MCF 10A (cell line): ENCODE data around the gene CSF3. TPM values are rescaled to one million over a fixed set of nuclear protein-coding genes. Genes with fewer than 3 reads are reported as not detected.

Source experiments
- BruUV-seq: library from RNA; stranded (reverse); fragments of 400-500 nt; replicated peaks from 2 replicates; lab custom pipeline; 2021; lab: Mats Ljungman, UMichigan
- CTCF ChIA-PET: fragments of 300-600 bp; sonication (Branson Sonifier 250); formaldehyde crosslinking; extraction: SDS; loops from one replicate; lab custom pipeline; 2021; ENCODE audit warnings: antibody characterized with exemption, inconsistent platforms; lab: Yijun Ruan, JAX
- POLR2A ChIA-PET: fragments of 300-600, 350-650 bp; sonication (Branson Sonifier 250); formaldehyde crosslinking; extraction: SDS; loops from one replicate; lab custom pipeline; 2020; ENCODE audit warnings: antibody characterized with exemption, inconsistent platforms; lab: Yijun Ruan, JAX
- DNase-seq: peaks from one replicate; pipeline ENCODE4 v3.0.0-alpha.2; 2018; ENCODE audit not compliant: unreplicated experiment
- H3K27ac Mint-ChIP-seq: one replicate; pipeline ENCODE4 v1.8.0; 2022; ENCODE audit warnings: mild to moderate bottlenecking, low read depth, mixed read lengths; ENCODE audit not compliant: unreplicated experiment
- H3K27me3 Mint-ChIP-seq: one replicate; pipeline ENCODE4 v1.8.0; 2022; ENCODE audit warnings: mixed read lengths; ENCODE audit not compliant: insufficient read depth, unreplicated experiment
- H3K36me3 Mint-ChIP-seq: one replicate; pipeline ENCODE4 v1.8.0; 2022; ENCODE audit warnings: mild to moderate bottlenecking, moderate library complexity, mixed read lengths; ENCODE audit not compliant: insufficient read depth, unreplicated experiment
- H3K4me1 Mint-ChIP-seq: one replicate; pipeline ENCODE4 v1.8.0; 2022; ENCODE audit warnings: mixed read lengths; ENCODE audit not compliant: insufficient read depth, unreplicated experiment
- H3K4me3 Mint-ChIP-seq: one replicate; pipeline ENCODE4 v1.8.0; 2022; ENCODE audit warnings: mild to moderate bottlenecking, moderate library complexity, mixed read lengths; ENCODE audit not compliant: unreplicated experiment
- H3K9me3 Mint-ChIP-seq: one replicate; pipeline ENCODE4 v1.8.0; 2022; ENCODE audit warnings: mixed read lengths; ENCODE audit not compliant: unreplicated experiment
- intact Hi-C: fragments of 100-400 bp; cut with micrococcal nuclease; formaldehyde crosslinking; loops from 2 replicates; pipeline ENCODE4 v1.14.1; 2022
- total RNA-seq: library from RNA; stranded (reverse); gene quantifications from 2 replicates; pipeline ENCODE4 v1.2.3, GENCODE V29; 2022
- TF ChIP-seq, protein P1 (sequence below): fragments of 200-600 bp; IDR thresholded peaks from one replicate; pipeline ENCODE4 v1.8.0; 2022; ENCODE audit warnings: antibody characterized with exemption, mild to moderate bottlenecking; ENCODE audit not compliant: unreplicated experiment

Gene CSF3
- total RNA-seq, 1 experiment from 2014 or later = 17.1 TPM

DNA sequence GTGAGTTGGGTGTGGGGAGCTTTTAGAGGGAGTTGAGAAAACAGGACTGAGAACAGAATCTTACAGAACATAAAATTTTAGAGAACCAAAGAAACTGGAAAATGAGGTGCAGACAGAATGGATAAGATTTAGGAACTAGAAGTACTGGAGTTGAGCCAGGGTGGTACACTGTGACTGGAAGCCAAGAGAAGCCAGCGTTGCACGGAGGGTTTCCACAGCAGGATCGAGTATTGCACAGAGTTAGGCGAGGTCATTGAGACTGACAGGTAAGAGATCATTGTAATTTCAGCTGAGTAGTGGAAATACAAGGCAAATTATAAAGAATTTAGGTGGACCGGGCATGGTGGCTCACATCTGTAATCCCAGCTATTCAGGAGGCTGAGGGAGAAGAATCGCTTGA, 45.9 kb upstream of the CSF3 start:
- no peak for DNase-seq
- CTCF ChIA-PET = interaction anchor here (0.6 to 1.2 kb wide), 5 partner anchors 8 to 348 kb away, joined by 3 to 5 read pairs (median 3); no protein-coding TSS in a partner anchor
- H3K4me3 Mint-ChIP-seq = no peak overlapping the region
- no TSS peak for BruUV-seq
- H3K36me3 Mint-ChIP-seq = no peaks in the 10 kb centered on the region
- H3K4me1 Mint-ChIP-seq = peaks cover 6% of the 10 kb centered on the region
- no peaks in the 10 kb centered on the region for H3K9me3 Mint-ChIP-seq
- intact Hi-C loops = no loop called here
- POLR2A ChIA-PET = interaction anchor here (1.2 to 1.7 kb wide), 2 partner anchors 11 kb away, joined by 4 to 8 read pairs; partner anchors contain the start of gene PSMD3
- TF ChIP-seq, protein P1, sequence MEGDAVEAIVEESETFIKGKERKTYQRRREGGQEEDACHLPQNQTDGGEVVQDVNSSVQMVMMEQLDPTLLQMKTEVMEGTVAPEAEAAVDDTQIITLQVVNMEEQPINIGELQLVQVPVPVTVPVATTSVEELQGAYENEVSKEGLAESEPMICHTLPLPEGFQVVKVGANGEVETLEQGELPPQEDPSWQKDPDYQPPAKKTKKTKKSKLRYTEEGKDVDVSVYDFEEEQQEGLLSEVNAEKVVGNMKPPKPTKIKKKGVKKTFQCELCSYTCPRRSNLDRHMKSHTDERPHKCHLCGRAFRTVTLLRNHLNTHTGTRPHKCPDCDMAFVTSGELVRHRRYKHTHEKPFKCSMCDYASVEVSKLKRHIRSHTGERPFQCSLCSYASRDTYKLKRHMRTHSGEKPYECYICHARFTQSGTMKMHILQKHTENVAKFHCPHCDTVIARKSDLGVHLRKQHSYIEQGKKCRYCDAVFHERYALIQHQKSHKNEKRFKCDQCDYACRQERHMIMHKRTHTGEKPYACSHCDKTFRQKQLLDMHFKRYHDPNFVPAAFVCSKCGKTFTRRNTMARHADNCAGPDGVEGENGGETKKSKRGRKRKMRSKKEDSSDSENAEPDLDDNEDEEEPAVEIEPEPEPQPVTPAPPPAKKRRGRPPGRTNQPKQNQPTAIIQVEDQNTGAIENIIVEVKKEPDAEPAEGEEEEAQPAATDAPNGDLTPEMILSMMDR = no peak
- no peak overlapping the region for H3K27ac Mint-ChIP-seq
- peaks cover 45% of the 10 kb centered on the region for H3K27me3 Mint-ChIP-seq

DNA sequence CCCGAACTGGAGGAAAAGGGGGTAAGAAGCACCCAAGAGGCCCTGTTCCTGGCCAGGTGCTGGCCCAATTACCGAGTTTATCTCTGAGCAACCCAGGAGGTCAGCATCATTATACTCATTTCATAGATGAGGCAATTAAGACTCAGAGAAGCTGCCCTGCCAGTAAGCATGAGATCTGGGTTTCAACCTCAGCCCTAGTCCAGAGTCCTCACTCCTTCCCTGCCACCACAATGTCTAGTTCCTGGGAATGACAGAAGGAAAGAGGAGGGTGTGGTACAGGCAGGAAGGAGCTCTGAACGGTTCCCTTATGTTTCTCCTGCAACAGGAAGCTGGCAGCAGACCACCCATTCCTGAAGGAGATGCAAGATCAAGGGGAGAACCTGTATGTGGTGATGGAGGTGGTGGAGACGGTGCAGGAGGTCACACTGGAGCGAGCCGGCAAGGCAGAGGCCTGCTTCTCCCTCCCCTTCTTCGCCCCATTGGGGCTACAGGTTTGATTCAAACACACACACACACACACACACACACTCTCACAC, 45.0 kb upstream of the CSF3 start:
- no TSS peak for BruUV-seq
- TF ChIP-seq, protein P1 = no peak
- no peak overlapping the region for H3K4me3 Mint-ChIP-seq
- H3K27me3 Mint-ChIP-seq = peaks cover 45% of the 10 kb centered on the region
- H3K4me1 Mint-ChIP-seq = peaks cover 6% of the 10 kb centered on the region
- POLR2A ChIA-PET = no interaction called here
- H3K27ac Mint-ChIP-seq = no peak overlapping the region
- no peaks in the 10 kb centered on the region for H3K9me3 Mint-ChIP-seq
- CTCF ChIA-PET = interaction anchor here (0.6 to 1.4 kb wide), 2 partner anchors 10 to 38 kb away, joined by 3 to 4 read pairs; partner anchors contain the start of gene PSMD3
- intact Hi-C loops = no loop called here
- H3K36me3 Mint-ChIP-seq = no peaks in the 10 kb centered on the region
- DNase-seq = no peak

DNA sequence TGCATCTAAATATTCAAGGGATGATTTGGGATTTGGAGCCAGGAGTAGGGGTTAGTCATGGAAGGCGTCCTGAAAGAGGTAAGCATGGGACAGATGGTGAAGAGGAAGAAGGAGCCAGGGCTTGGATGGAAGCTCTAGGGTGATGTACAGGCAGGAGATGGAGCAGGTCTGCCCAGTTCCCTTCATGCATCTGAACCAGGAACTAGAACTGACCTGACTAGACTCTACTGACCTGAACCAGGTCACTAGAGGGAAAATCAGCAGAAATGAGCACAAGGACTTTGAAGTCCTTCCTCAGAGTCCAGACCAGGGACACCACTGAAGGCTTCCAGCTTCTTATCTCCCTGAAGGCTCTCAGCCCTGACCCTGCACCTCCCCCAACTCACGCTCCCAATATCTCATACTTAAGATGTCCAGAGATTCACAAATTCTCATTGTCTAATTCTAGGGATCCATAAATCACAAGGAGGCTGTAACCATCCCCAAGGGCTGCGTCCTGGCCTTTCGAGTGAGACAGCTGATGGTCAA, 44.1 kb upstream of the CSF3 start:
- BruUV-seq = no TSS peak
- Mint-ChIP-seq H3K27ac (no peak overlapping the region), H3K4me1 (peaks cover 6% of the 10 kb centered on the region), H3K4me3 (no peak overlapping the region), H3K36me3 (no peaks in the 10 kb centered on the region), H3K27me3 (peaks cover 45% of the 10 kb centered on the region), H3K9me3 (no peaks in the 10 kb centered on the region)
- intact Hi-C loops = no loop called here
- no peak for DNase-seq
- TF ChIP-seq, protein P1 = no peak
- CTCF ChIA-PET = interaction anchor here (1.4 kb wide), 1 partner anchor 9 kb away, joined by 4 read pairs; the partner anchor contains the start of gene PSMD3
- POLR2A ChIA-PET = interaction anchor here (1.7 kb wide), 1 partner anchor 25 kb away, joined by 3 read pairs; no protein-coding TSS in a partner anchor

DNA sequence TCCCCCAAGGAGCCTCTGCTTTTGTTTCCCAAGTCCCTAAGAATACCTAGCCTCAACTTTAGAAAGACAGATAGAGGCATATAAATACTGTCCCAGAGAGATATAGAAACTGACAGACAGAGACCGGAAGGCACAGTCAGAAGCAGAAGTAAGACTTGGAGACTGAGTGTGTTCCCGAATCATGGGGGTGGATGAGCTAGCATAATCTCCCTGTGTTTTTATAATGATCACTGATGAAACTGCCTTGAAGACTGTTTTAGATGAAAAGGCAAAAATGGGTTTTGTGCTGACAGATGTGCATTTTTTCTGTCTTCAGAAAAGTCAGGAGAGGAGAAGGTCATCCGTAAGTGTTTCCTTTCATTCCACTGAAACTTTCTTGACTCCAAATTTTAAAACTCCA, 43.0 kb upstream of the CSF3 start:
- ChIA-PET POLR2A (interaction anchor here (1.7 kb wide), 1 partner anchor 23 kb away, joined by 3 read pairs; no protein-coding TSS in a partner anchor), CTCF (interaction anchor here (0.6 kb wide), 1 partner anchor 12 kb away, joined by 3 read pairs; no protein-coding TSS in a partner anchor)
- no peaks in the 10 kb centered on the region for H3K9me3 Mint-ChIP-seq
- no peak overlapping the region for H3K27ac Mint-ChIP-seq
- DNase-seq = no peak
- H3K4me3 Mint-ChIP-seq = no peak overlapping the region
- peaks cover 45% of the 10 kb centered on the region for H3K27me3 Mint-ChIP-seq
- BruUV-seq = no TSS peak
- no peaks in the 10 kb centered on the region for H3K4me1 Mint-ChIP-seq
- intact Hi-C loops = no loop called here
- no peaks in the 10 kb centered on the region for H3K36me3 Mint-ChIP-seq
- TF ChIP-seq, protein P1 = no peak
